ENCODE measurements around the gene SEC11C. TPM values are rescaled to one million over a fixed set of nuclear protein-coding genes. Genes with fewer than 3 reads are reported as not detected.

The SEC11C gene
- total and polyA plus RNA-seq, 8 donors, result 64.4 to 104 (median 94.0) TPM

DNA sequence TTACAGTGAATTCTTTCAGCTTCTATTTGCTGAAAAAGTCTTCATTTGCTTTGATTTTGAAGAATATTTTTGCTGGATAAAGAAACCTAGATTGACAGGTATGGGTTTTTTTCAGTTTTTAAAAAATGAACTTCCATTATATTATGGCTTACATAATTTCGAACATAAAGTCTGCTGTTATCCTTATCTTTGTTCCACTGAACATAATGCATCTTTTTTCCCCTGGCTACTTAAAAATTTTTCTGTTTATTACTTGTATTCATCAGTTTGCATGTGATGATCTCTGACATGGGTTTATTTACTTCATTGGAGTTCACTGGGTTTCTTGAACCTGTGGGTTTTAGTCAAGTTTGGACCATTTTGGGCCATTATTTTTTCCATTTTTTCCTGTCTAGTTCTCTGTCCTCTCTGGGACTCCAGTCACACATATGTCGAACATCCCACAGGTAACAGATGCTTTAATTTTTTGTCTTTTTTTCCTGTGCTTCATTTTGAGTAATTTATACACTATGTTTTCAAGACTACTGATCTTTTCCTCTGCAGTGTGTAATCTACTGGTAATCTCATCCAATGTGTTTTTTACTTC is 33.1 kb downstream of the SEC11C start:
- Histone ChIP-seq H3K27me3 (no peaks in the 10 kb centered on the region), H3K4me1 (no peaks in the 10 kb centered on the region), H3K27ac (no peak overlapping the region), H3K4me3 (no peak overlapping the region), H3K36me3 (no peaks in the 10 kb centered on the region), H3K9me3 (peaks cover 0 to 35% of the 10 kb centered on the region in 2 donors)
- TF ChIP-seq, protein P1, sequence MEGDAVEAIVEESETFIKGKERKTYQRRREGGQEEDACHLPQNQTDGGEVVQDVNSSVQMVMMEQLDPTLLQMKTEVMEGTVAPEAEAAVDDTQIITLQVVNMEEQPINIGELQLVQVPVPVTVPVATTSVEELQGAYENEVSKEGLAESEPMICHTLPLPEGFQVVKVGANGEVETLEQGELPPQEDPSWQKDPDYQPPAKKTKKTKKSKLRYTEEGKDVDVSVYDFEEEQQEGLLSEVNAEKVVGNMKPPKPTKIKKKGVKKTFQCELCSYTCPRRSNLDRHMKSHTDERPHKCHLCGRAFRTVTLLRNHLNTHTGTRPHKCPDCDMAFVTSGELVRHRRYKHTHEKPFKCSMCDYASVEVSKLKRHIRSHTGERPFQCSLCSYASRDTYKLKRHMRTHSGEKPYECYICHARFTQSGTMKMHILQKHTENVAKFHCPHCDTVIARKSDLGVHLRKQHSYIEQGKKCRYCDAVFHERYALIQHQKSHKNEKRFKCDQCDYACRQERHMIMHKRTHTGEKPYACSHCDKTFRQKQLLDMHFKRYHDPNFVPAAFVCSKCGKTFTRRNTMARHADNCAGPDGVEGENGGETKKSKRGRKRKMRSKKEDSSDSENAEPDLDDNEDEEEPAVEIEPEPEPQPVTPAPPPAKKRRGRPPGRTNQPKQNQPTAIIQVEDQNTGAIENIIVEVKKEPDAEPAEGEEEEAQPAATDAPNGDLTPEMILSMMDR (IDR thresholded peaks at IDR 0.05), result no peak
- ATAC-seq (no peak), DNase-seq (no peak)
- intact Hi-C loops (cut with DNase I), result no loop called here

DNA sequence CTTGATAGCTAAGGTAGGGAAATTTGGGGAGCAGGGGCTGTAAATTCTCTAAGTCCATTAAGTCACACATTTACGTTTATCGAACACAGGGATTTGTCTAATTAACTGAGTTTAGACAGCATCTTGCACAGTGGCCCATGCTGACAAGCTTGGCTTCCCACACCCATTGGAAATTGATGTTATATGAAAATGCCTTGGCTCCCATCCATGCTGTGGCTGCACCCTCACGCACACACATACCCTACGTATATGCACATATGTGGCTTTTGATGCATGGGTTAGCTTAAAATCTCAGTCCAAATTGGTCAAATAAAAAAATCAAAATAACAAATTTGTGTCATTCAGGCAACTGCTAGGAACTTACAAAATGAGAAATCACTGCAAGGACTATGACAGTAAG is 37.8 kb downstream of the SEC11C start:
- Histone ChIP-seq H3K4me1 (no peaks in the 10 kb centered on the region), H3K27me3 (no peaks in the 10 kb centered on the region), H3K27ac (no peak overlapping the region), H3K4me3 (no peak overlapping the region), H3K36me3 (no peaks in the 10 kb centered on the region), H3K9me3 (peaks cover 0 to 22% of the 10 kb centered on the region in 2 donors)
- DNase-seq, result no peak
- TF ChIP-seq, protein P1 (IDR thresholded peaks at IDR 0.05), result no peak
- intact Hi-C loops (cut with DNase I), result no loop called here
- ATAC-seq, result no peak

DNA sequence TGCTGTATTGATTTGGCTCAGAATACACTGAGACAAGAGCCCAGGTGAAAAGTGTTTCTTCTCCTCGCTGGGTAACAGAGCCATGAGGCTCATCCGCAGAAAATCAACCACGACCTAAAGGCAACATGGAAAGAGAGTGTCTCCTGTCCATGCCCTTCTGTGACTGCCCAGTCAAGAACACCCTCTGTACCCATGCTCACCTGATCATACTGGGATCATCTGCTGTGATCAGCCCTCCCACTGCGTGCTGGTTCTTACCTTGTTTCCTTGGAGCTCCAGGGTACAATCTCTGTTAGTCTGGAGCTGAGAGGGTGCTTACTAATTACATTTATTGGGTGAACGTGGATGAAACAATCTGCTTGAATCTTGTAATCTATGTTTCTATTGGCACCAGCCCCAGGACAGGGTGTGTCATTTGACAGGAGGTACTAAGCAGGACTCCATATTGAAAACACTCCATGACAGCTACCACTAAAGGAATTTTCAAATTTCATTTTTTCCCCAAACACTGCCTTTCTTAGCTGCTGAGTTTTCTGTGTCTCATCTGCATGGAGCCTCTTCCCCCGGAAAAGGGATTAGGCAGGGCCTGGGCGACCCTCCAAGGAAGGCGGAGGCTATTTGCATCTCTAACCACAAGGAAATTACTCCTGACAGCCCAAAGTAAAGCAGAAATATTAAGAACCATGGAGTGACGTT is 40.6 kb downstream of the SEC11C start:
- H3K27ac ChIP-seq, result no peak overlapping the region
- H3K27me3 ChIP-seq, result no peaks in the 10 kb centered on the region
- intact Hi-C loops (cut with DNase I), result no loop called here
- no peaks in the 10 kb centered on the region for H3K9me3 ChIP-seq
- TF ChIP-seq, protein P1 (IDR thresholded peaks at IDR 0.05), result no peak
- H3K4me1 ChIP-seq, result no peaks in the 10 kb centered on the region
- ATAC-seq, result no peak
- no peaks in the 10 kb centered on the region for H3K36me3 ChIP-seq
- DNase-seq, result no peak
- H3K4me3 ChIP-seq, result no peak overlapping the region

DNA sequence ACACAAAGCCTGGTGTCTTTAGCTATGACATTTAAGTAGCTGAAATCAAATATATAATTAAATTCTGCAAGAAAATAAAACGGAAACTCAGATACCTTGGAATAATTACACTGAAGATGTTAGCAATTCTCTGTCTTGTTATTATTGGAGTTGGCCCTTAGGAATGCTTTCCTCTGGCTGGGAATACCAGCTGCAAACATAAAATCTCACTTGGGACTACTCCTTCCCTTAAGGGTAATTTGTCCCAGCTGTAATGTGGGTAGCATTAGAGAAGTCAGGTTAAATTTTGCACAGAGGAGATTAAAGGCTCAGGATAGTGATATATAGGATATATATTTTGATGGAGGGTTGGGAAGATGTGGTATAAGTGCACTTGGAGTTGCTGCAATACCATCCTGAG is 43.0 kb downstream of the SEC11C start:
- Histone ChIP-seq H3K4me1 (no peaks in the 10 kb centered on the region), H3K27ac (no peak overlapping the region), H3K27me3 (no peaks in the 10 kb centered on the region), H3K9me3 (no peaks in the 10 kb centered on the region), H3K4me3 (no peak overlapping the region), H3K36me3 (no peaks in the 10 kb centered on the region)
- intact Hi-C loops (cut with DNase I), result no loop called here
- DNase-seq, result no peak
- TF ChIP-seq, protein P1 (IDR thresholded peaks at IDR 0.05), result no peak
- ATAC-seq, result no peak

DNA sequence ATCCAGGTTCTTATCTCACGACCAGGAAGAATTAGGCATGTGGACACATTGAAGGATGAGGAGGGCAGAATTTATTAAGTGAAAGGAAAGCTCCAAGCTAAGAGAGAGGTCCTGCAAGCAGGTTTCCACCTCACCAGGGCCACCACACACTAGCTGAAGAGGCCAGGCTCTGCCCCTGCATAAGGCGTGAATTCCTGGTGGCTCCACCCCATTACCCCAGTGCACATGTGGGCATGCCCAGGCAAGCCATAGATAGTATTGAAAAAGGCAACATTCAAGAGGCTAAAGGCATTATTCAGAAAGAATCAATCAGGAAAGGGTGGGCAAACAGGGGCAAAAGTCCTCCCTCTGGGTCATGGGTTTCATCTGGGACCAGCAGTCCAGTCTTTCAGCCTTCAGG is 49.3 kb downstream of the SEC11C start:
- Histone ChIP-seq H3K4me1 (no peaks in the 10 kb centered on the region), H3K9me3 (no peaks in the 10 kb centered on the region), H3K27me3 (no peaks in the 10 kb centered on the region), H3K36me3 (no peaks in the 10 kb centered on the region), H3K27ac (no peak overlapping the region), H3K4me3 (no peak overlapping the region)
- no peak for ATAC-seq
- TF ChIP-seq, protein P1 (IDR thresholded peaks at IDR 0.05), result no peak
- DNase-seq, result no peak
- intact Hi-C loops (cut with DNase I), result no loop called here
